ENCODE data around the gene CFAP107. TPM values are rescaled to one million over a fixed set of nuclear protein-coding genes. Genes with fewer than 3 reads are reported as not detected.

CFAP107 gene
- total RNA-seq, 1 experiment from 2014 or later: not detected

DNA sequence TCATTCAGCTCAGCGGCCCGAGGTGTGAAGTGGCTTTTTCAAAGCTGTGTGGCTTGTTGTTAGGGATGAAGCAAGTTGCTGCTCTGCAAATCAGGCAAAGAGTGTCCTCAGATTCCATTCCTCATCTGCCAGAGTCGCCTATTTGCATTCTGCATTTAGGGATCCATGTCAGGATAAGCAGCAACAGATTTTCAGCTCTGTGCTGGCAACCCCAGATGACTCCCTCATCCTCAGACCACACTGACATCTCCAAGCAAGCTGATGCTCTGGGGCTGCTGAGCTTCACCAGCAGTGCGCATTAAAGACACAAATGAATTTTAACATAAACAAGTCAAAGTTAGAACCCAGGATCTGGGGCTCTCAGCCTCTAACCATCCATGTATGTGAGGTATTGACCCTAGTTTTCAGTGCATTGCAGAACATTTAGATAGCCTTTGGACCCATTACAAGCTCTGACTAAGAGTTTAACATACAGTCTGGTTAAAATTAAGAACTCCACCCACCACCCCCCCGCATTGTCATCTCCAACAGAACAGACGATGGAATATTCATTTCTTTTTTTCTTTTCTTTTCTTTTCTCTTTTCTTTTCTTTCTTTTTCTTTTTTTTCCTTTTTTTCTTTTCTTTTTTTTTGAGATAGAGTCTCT is 10.9 kb downstream of the CFAP107 start:
- no peak for DNase-seq (ENCODE audit: low spot score)
- H3K27ac Mint-ChIP-seq: no peak overlapping the region
- no peaks in the 10 kb centered on the region for H3K36me3 Mint-ChIP-seq
- TF ChIP-seq RELA (CRISPR knock-in tag; IDR thresholded peaks at IDR 0.05; ENCODE audit: borderline replicate concordance) (no peak), SP1 (CRISPR knock-in tag; conservative IDR thresholded peaks at IDR 0.05) (no peak)
- TF ChIP-seq, protein P1, sequence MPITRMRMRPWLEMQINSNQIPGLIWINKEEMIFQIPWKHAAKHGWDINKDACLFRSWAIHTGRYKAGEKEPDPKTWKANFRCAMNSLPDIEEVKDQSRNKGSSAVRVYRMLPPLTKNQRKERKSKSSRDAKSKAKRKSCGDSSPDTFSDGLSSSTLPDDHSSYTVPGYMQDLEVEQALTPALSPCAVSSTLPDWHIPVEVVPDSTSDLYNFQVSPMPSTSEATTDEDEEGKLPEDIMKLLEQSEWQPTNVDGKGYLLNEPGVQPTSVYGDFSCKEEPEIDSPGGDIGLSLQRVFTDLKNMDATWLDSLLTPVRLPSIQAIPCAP (CRISPR knock-in tag; IDR thresholded peaks at IDR 0.05): no peak
- H3K9me3 Mint-ChIP-seq: no peaks in the 10 kb centered on the region
- peaks cover 9% of the 10 kb centered on the region; the same call in 1 of the 2 replicates for H3K4me1 Mint-ChIP-seq
- POLR2A ChIA-PET: no interaction called here
- no peak for ATAC-seq
- H3K27me3 Mint-ChIP-seq (ENCODE audit: low read depth): no peaks in the 10 kb centered on the region; the same call in 1 of the 2 replicates
- no peak overlapping the region for H3K4me3 Mint-ChIP-seq
- CTCF ChIA-PET: interaction anchor here (0.8 to 1.3 kb wide), 2 partner anchors 481 to 1072 kb away, joined by 3 read pairs; no protein-coding TSS in a partner anchor

DNA sequence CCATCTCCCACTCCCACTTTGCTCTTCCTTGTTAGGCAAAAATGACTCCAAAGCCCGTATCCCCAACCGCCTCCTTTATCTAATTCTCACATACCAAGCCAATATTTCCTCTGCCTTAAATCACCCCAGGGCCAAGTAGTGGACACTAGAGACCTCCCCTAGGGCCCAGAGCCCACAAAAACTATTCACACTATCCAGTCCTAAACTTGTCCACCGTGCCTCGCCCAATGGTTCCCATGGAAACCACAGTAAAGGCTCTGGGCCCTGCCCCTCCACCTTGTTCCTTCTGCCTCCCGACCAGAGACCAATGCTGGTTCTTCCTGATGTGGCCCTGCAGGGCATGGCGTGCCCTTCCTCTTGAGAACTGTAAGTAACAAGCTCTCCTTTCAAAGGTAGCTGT is 11.8 kb downstream of the CFAP107 start:
- Mint-ChIP-seq H3K36me3 (no peaks in the 10 kb centered on the region), H3K9me3 (no peaks in the 10 kb centered on the region), H3K4me3 (no peak overlapping the region), H3K4me1 (peaks cover 9% of the 10 kb centered on the region; the same call in 1 of the 2 replicates), H3K27ac (no peak overlapping the region), H3K27me3 (ENCODE audit: low read depth) (no peaks in the 10 kb centered on the region; the same call in 1 of the 2 replicates)
- CTCF ChIA-PET: no interaction called here
- DNase-seq (ENCODE audit: low spot score) (no peak), ATAC-seq (no peak; the same call in 1 of the 2 replicates)
- TF ChIP-seq CREB1 (CRISPR knock-in tag; IDR thresholded peaks at IDR 0.05) (no peak), EMX1 (CRISPR knock-in tag; IDR thresholded peaks at IDR 0.05) (no peak), ZBTB21 (CRISPR knock-in tag; IDR thresholded peaks at IDR 0.05; ENCODE audit: borderline replicate concordance) (no peak), ZNF317 (CRISPR knock-in tag; IDR thresholded peaks at IDR 0.05; ENCODE audit: borderline replicate concordance, low read depth) (no peak), HMGXB4 (CRISPR knock-in tag; IDR thresholded peaks at IDR 0.05) (no peak), ZNF219 (CRISPR knock-in tag; IDR thresholded peaks at IDR 0.05; ENCODE audit: borderline replicate concordance) (no peak), SMAD4 (CRISPR knock-in tag; IDR thresholded peaks at IDR 0.05) (no peak), ZBTB43 (CRISPR knock-in tag; IDR thresholded peaks at IDR 0.05) (no peak), SOX15 (CRISPR knock-in tag; IDR thresholded peaks at IDR 0.05) (no peak), FOXK1 (CRISPR knock-in tag; IDR thresholded peaks at IDR 0.05) (no peak)
- TF ChIP-seq, protein P2, sequence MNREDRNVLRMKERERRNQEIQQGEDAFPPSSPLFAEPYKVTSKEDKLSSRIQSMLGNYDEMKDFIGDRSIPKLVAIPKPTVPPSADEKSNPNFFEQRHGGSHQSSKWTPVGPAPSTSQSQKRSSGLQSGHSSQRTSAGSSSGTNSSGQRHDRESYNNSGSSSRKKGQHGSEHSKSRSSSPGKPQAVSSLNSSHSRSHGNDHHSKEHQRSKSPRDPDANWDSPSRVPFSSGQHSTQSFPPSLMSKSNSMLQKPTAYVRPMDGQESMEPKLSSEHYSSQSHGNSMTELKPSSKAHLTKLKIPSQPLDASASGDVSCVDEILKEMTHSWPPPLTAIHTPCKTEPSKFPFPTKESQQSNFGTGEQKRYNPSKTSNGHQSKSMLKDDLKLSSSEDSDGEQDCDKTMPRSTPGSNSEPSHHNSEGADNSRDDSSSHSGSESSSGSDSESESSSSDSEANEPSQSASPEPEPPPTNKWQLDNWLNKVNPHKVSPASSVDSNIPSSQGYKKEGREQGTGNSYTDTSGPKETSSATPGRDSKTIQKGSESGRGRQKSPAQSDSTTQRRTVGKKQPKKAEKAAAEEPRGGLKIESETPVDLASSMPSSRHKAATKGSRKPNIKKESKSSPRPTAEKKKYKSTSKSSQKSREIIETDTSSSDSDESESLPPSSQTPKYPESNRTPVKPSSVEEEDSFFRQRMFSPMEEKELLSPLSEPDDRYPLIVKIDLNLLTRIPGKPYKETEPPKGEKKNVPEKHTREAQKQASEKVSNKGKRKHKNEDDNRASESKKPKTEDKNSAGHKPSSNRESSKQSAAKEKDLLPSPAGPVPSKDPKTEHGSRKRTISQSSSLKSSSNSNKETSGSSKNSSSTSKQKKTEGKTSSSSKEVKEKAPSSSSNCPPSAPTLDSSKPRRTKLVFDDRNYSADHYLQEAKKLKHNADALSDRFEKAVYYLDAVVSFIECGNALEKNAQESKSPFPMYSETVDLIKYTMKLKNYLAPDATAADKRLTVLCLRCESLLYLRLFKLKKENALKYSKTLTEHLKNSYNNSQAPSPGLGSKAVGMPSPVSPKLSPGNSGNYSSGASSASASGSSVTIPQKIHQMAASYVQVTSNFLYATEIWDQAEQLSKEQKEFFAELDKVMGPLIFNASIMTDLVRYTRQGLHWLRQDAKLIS (CRISPR knock-in tag; IDR thresholded peaks at IDR 0.05; ENCODE audit: borderline replicate concordance): no peak
- TF ChIP-seq, protein P3, sequence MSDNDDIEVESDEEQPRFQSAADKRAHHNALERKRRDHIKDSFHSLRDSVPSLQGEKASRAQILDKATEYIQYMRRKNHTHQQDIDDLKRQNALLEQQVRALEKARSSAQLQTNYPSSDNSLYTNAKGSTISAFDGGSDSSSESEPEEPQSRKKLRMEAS (CRISPR knock-in tag; IDR thresholded peaks at IDR 0.05): no peak
- POLR2A ChIA-PET: no interaction called here

All from WTC11 (cell line).